GM12878 (cell line): ENCODE measurements around the gene RTP3. TPM values are rescaled to one million over a fixed set of nuclear protein-coding genes. Genes with fewer than 3 reads are reported as not detected.

Experiments used
- BACH1 ChIP-seq: fragments of 450-650 bp; IDR thresholded peaks from 2 replicates; pipeline ENCODE4 v1.6.1; 2017; ENCODE audit warnings: mild to moderate bottlenecking, borderline replicate concordance
- CHD4 ChIP-seq: fragments of 200-600 bp; sonication (generic); IDR thresholded peaks from 2 replicates; pipeline ENCODE4 v1.6.1; 2016; ENCODE audit warnings: mild to moderate bottlenecking
- HCFC1 ChIP-seq: fragments of 150-350 bp; IDR thresholded peaks from 2 replicates; pipeline ENCODE4 v1.6.1; 2014; ENCODE audit warnings: low read length
- MTA2 ChIP-seq: fragments of 450-650 bp; IDR thresholded peaks from 2 replicates; pipeline ENCODE4 v1.6.1; 2016; ENCODE audit warnings: low read depth, mild to moderate bottlenecking, moderate library complexity
- NFIC ChIP-seq: IDR thresholded peaks from 2 replicates; pipeline ENCODE4 v1.6.1; 2012; ENCODE audit warnings: low read depth, mild to moderate bottlenecking, inconsistent platforms, low read length, moderate library complexity
- NFYA ChIP-seq: IDR thresholded peaks from 2 replicates; pipeline ENCODE4 v1.6.1; 2011; ENCODE audit warnings: low read depth, mild to moderate bottlenecking, low read length, improper control_type of control experiment, borderline replicate concordance
- PML ChIP-seq: IDR thresholded peaks from 2 replicates; pipeline ENCODE4 v1.6.1; 2012; ENCODE audit warnings: low read length, inconsistent platforms
- RAD21 ChIP-seq: IDR thresholded peaks from 2 replicates; pipeline ENCODE4 v1.6.1; 2011; ENCODE audit warnings: mild to moderate bottlenecking, low read depth, low read length, moderate library complexity; ENCODE audit not compliant: insufficient read depth
- RCOR1 ChIP-seq: conservative IDR thresholded peaks from 2 replicates; pipeline ENCODE4 v1.6.1; 2012; ENCODE audit warnings: low read depth, low read length, improper control_type of control experiment
- RELB ChIP-seq: fragments of 450-650 bp; IDR thresholded peaks from 2 replicates; pipeline ENCODE4 v1.6.1; 2017; ENCODE audit warnings: low read depth, mild to moderate bottlenecking, moderate library complexity
- SRF ChIP-seq, 2 experiments: IDR thresholded peaks; 2 replicates each; pipeline ENCODE4 v1.6.1; 2011; ENCODE audit warnings: low read depth in 2 of 2, low read length in 2 of 2, mild to moderate bottlenecking in 1 of 2, moderate library complexity in 1 of 2
- SUZ12 ChIP-seq: fragments of 200-600 bp; sonication (generic); IDR thresholded peaks from one replicate; pipeline ENCODE4 v1.6.1; 2018; ENCODE audit warnings: antibody characterized with exemption, mild to moderate bottlenecking; ENCODE audit not compliant: unreplicated experiment
- USF1 ChIP-seq: IDR thresholded peaks from 2 replicates; pipeline ENCODE4 v1.6.1; 2011; ENCODE audit warnings: borderline replicate concordance, low read depth, mild to moderate bottlenecking, moderate library complexity, mixed read lengths, low read length; ENCODE audit not compliant: insufficient read depth; ENCODE audit errors: extremely low read length
- ZNF207 ChIP-seq: fragments of 450-650 bp; IDR thresholded peaks from 2 replicates; pipeline ENCODE4 v1.6.1; 2014; ENCODE audit warnings: antibody characterized with exemption, mild to moderate bottlenecking, borderline replicate concordance
- ZNF217 ChIP-seq: fragments of 450-650 bp; IDR thresholded peaks from 2 replicates; pipeline ENCODE4 v1.6.1; 2017; ENCODE audit warnings: antibody characterized with exemption, mild to moderate bottlenecking
- ZNF592 ChIP-seq: fragments of 450-650 bp; IDR thresholded peaks from 2 replicates; pipeline ENCODE4 v1.6.1; 2017; ENCODE audit warnings: mild to moderate bottlenecking, moderate library complexity
- ZSCAN29 ChIP-seq: fragments of 450-650 bp; IDR thresholded peaks from 2 replicates; pipeline ENCODE4 v1.6.1; 2017; ENCODE audit warnings: mild to moderate bottlenecking, moderate library complexity
- polyA plus RNA-seq, 11 experiments: library from polyadenylated mRNA; depleted of rRNA in 4 of 11; unstranded in 6 of 11; stranded (reverse) in 5 of 11; fragments of >200 nt; fragmentation: Nextera tagmentation in 4 of 11; fragmentation: Illumina TruSeq in 1 of 11; extraction: Ambion mirVana in 4 of 11; extraction: Trizol in 1 of 11; gene quantifications; 1 replicate in 1 of 11; 2 replicates in 10 of 11; pipeline versions ENCODE4 v1.2.1 to v1.2.3, GENCODE V29; 2011 to 2016; ENCODE audit warnings: inconsistent platforms in 2 of 11, missing spikeins in 2 of 11, low read depth in 1 of 11
- total RNA-seq, 4 experiments: library from RNA; depleted of rRNA in 3 of 4; stranded (reverse); fragments of >200 nt in 3 of 4; fragmentation: Illumina TruSeq in 1 of 4; extraction: Trizol in 1 of 4; gene quantifications; 2 replicates each; pipeline versions ENCODE4 v1.2.1 to v1.2.3, GENCODE V29; 2013 to 2021
- TF ChIP-seq, protein P1 (sequence below), 3 experiments: IDR thresholded peaks in 2 of 3; conservative IDR thresholded peaks in 1 of 3; 2 replicates each; pipeline ENCODE4 v1.5.1; 2011; ENCODE audit warnings: low read depth in 3 of 3, low read length in 3 of 3, mild to moderate bottlenecking in 3 of 3, control low read depth in 2 of 3, moderate library complexity in 2 of 3, inconsistent platforms in 1 of 3, mixed read lengths in 1 of 3; ENCODE audit not compliant: control insufficient read depth in 2 of 3, insufficient read depth in 1 of 3; ENCODE audit errors: extremely low read depth in 1 of 3
- TF ChIP-seq, protein P2 (sequence below): IDR thresholded peaks from 2 replicates; pipeline ENCODE4 v1.6.1; 2011; ENCODE audit warnings: borderline replicate concordance, low read depth, mild to moderate bottlenecking, moderate library complexity, low read length; ENCODE audit not compliant: insufficient read depth, poor library complexity, severe bottlenecking

The RTP3 gene
- total and polyA plus RNA-seq, 10 of the 15 experiments (the other 5 are each of a cell fraction or from before 2014, with no cell fraction given): 0.06 TPM; not detected in 9

GRCh38 chr3:46500656-46501635 is 3.2 kb downstream of the RTP3 start (continued):
- TF ChIP-seq RELB (no peak), PML (no peak), SRF (IDR thresholded peaks at IDR 0.05; ENCODE audit: low read depth in 2 of 2, low read length in 2 of 2) (no peak), BACH1 (no peak), ZNF592 (no peak), ZNF207 (no peak), HCFC1 (no peak), MTA2 (peak; percentile 60; the same call in 1 of the 2 replicates), NFIC (no peak), USF1 (no peak), NFYA (no peak), CHD4 (no peak), RCOR1 (no peak), SUZ12 (no peak), RAD21 (no peak), ZSCAN29 (no peak), ZNF217 (no peak)
- TF ChIP-seq, protein P1, sequence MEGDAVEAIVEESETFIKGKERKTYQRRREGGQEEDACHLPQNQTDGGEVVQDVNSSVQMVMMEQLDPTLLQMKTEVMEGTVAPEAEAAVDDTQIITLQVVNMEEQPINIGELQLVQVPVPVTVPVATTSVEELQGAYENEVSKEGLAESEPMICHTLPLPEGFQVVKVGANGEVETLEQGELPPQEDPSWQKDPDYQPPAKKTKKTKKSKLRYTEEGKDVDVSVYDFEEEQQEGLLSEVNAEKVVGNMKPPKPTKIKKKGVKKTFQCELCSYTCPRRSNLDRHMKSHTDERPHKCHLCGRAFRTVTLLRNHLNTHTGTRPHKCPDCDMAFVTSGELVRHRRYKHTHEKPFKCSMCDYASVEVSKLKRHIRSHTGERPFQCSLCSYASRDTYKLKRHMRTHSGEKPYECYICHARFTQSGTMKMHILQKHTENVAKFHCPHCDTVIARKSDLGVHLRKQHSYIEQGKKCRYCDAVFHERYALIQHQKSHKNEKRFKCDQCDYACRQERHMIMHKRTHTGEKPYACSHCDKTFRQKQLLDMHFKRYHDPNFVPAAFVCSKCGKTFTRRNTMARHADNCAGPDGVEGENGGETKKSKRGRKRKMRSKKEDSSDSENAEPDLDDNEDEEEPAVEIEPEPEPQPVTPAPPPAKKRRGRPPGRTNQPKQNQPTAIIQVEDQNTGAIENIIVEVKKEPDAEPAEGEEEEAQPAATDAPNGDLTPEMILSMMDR (IDR thresholded peaks at IDR 0.05 in 2 of 3, conservative IDR thresholded peaks at IDR 0.05 in 1 of 3; ENCODE audit: control insufficient read depth in 2 of 3, extremely low read depth in 1 of 3, insufficient read depth in 1 of 3, low read depth in 3 of 3, low read length in 3 of 3): no peak
- TF ChIP-seq, protein P2, sequence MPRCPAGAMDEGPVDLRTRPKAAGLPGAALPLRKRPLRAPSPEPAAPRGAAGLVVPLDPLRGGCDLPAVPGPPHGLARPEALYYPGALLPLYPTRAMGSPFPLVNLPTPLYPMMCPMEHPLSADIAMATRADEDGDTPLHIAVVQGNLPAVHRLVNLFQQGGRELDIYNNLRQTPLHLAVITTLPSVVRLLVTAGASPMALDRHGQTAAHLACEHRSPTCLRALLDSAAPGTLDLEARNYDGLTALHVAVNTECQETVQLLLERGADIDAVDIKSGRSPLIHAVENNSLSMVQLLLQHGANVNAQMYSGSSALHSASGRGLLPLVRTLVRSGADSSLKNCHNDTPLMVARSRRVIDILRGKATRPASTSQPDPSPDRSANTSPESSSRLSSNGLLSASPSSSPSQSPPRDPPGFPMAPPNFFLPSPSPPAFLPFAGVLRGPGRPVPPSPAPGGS: no peak
